K562 (cell line): ENCODE measurements around the gene SESN2. TPM values are rescaled to one million over a fixed set of nuclear protein-coding genes. Genes with fewer than 3 reads are reported as not detected.

ENCODE experiments used
- ADNP ChIP-seq: fragments of 200-800 bp; sonication (Bioruptor generic); IDR thresholded peaks from 2 replicates; pipeline ENCODE4 v1.6.1; 2016; ENCODE audit warnings: missing genetic modification characterization, missing compliant biosample characterization
- C11orf30 ChIP-seq: fragments of 450-650 bp; IDR thresholded peaks from 2 replicates; pipeline ENCODE4 v1.6.1; 2016; ENCODE audit warnings: low read depth, mild to moderate bottlenecking
- DMBX1 ChIP-seq: fragments of 250-450 bp; sonication (Bioruptor Pico); IDR thresholded peaks from 2 replicates; pipeline ENCODE4 v1.8.0; 2022; ENCODE audit warnings: inconsistent platforms, mild to moderate bottlenecking, moderate library complexity, borderline replicate concordance
- ELF2 ChIP-seq: fragments of 250-450 bp; sonication (Bioruptor Pico); IDR thresholded peaks from 2 replicates; pipeline ENCODE4 v1.5.0; 2021; ENCODE audit warnings: mild to moderate bottlenecking
- ESRRA ChIP-seq: fragments of 450-650 bp; IDR thresholded peaks from 2 replicates; pipeline ENCODE4 v1.6.1; 2014; ENCODE audit warnings: low read depth, mild to moderate bottlenecking, moderate library complexity, borderline replicate concordance
- KAT7 ChIP-seq: sonication (generic); formaldehyde crosslinking; IDR thresholded peaks from 2 replicates; pipeline ENCODE4 v1.8.0; 2022; ENCODE audit warnings: missing genetic modification reagents, mild to moderate bottlenecking, borderline replicate concordance
- NFATC3 ChIP-seq: fragments of 450-650 bp; IDR thresholded peaks from 2 replicates; pipeline ENCODE4 v1.6.1; 2017; ENCODE audit warnings: mild to moderate bottlenecking
- NFRKB ChIP-seq: fragments of 450-650 bp; IDR thresholded peaks from 2 replicates; pipeline ENCODE4 v1.6.1; 2016; ENCODE audit warnings: low read depth
- POLR2B ChIP-seq: fragments of 450-650 bp; IDR thresholded peaks from 2 replicates; pipeline ENCODE4 v1.6.1; 2018; ENCODE audit warnings: low read depth; ENCODE audit not compliant: partially characterized antibody
- RBM25 ChIP-seq: fragments of 200-400 bp; formaldehyde crosslinking; IDR thresholded peaks from 2 replicates; pipeline ENCODE4 v1.6.1; 2018; ENCODE audit warnings: low read length, low read depth, moderate library complexity; ENCODE audit not compliant: severe bottlenecking
- XRCC4 ChIP-seq: IDR thresholded peaks from one replicate; pipeline ENCODE4 v1.6.1; 2011; ENCODE audit not compliant: insufficient read depth, insufficient read length; ENCODE audit errors: extremely low read depth
- ZNF274 ChIP-seq: IDR thresholded peaks from 2 replicates; pipeline ENCODE4 v1.6.1; 2011; ENCODE audit warnings: low read depth, mild to moderate bottlenecking, low read length, moderate library complexity, borderline replicate concordance
- ZNF316 ChIP-seq: fragments of 450-650 bp; IDR thresholded peaks from 2 replicates; pipeline ENCODE4 v1.6.1; 2016
- polyA plus RNA-seq, 8 experiments: library from polyadenylated mRNA; depleted of rRNA in 4 of 8; stranded (reverse) in 5 of 8; unstranded in 3 of 8; fragments of >200 nt; fragmentation: Nextera tagmentation in 2 of 8; fragmentation: Illumina TruSeq in 1 of 8; extraction: Ambion mirVana in 2 of 8; extraction: Trizol in 1 of 8; gene quantifications; 2 replicates each; pipeline versions ENCODE4 v1.2.1 to v1.2.3, GENCODE V29; 2011 to 2014; ENCODE audit warnings: inconsistent platforms in 1 of 8, missing spikeins in 1 of 8
- total RNA-seq, 7 experiments: library from RNA; depleted of rRNA in 6 of 7; stranded (reverse); fragments of >200 nt in 6 of 7; fragmentation: Illumina TruSeq in 2 of 7; extraction: Trizol in 2 of 7; gene quantifications; 2 replicates each; pipeline versions ENCODE4 v1.2.1 to v1.2.3, GENCODE V29; 2011 to 2021; ENCODE audit warnings: low replicate concordance in 1 of 7
- TF ChIP-seq, protein P1 (sequence below): sonication (generic); formaldehyde crosslinking; IDR thresholded peaks from 2 replicates; pipeline ENCODE4 v1.8.0; 2022; ENCODE audit warnings: mild to moderate bottlenecking, missing genetic modification reagents
- TF ChIP-seq, protein P2 (sequence below): fragments of 450-650 bp; IDR thresholded peaks from 2 replicates; pipeline ENCODE4 v1.6.1; 2014; ENCODE audit warnings: low read depth, mild to moderate bottlenecking, moderate library complexity, borderline replicate concordance
- TF ChIP-seq, protein P3 (sequence below): fragments of 450-650 bp; conservative IDR thresholded peaks from 2 replicates; pipeline ENCODE4 v1.6.1; 2016; ENCODE audit warnings: missing genetic modification characterization, low read depth, mild to moderate bottlenecking, control low read depth, missing compliant biosample characterization
- TF ChIP-seq, protein P4 (sequence below): fragments of 450-650 bp; formaldehyde crosslinking; IDR thresholded peaks from 2 replicates; pipeline ENCODE4 v1.4.0; 2020; ENCODE audit warnings: mild to moderate bottlenecking, moderate library complexity
- TF ChIP-seq, protein P5 (sequence below): fragments of 450-650 bp; IDR thresholded peaks from 2 replicates; pipeline ENCODE4 v1.6.1; 2016; ENCODE audit warnings: missing biosample characterization, missing genetic modification characterization

SESN2 gene
- total and polyA plus RNA-seq, 9 of the 15 experiments (the other 6 are each of a cell fraction or from before 2014, with no cell fraction given), result 3.7 to 71.3 (median 16.8) TPM

DNA sequence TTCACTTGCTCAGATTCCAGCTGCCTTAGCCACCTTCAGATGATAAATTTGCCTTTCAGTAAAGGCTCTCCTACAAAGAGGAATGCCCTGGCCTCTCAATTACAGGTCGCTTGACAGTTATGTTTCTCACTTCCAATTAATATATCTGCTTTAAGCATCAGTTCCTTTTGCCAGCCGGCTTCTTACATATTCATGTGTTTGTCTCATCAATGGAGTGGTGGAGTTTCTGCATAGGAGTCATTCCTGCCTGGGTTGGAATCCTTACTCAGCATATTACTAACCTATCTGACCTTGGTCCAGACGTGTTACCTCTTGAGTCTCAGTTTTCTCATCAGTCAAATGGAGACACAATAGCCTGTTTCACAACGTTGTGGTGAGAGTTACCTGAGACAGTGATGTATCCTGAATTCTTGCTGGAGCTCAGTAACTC is 9.4 kb upstream of the SESN2 start (continued):
- TF ChIP-seq, protein P1, sequence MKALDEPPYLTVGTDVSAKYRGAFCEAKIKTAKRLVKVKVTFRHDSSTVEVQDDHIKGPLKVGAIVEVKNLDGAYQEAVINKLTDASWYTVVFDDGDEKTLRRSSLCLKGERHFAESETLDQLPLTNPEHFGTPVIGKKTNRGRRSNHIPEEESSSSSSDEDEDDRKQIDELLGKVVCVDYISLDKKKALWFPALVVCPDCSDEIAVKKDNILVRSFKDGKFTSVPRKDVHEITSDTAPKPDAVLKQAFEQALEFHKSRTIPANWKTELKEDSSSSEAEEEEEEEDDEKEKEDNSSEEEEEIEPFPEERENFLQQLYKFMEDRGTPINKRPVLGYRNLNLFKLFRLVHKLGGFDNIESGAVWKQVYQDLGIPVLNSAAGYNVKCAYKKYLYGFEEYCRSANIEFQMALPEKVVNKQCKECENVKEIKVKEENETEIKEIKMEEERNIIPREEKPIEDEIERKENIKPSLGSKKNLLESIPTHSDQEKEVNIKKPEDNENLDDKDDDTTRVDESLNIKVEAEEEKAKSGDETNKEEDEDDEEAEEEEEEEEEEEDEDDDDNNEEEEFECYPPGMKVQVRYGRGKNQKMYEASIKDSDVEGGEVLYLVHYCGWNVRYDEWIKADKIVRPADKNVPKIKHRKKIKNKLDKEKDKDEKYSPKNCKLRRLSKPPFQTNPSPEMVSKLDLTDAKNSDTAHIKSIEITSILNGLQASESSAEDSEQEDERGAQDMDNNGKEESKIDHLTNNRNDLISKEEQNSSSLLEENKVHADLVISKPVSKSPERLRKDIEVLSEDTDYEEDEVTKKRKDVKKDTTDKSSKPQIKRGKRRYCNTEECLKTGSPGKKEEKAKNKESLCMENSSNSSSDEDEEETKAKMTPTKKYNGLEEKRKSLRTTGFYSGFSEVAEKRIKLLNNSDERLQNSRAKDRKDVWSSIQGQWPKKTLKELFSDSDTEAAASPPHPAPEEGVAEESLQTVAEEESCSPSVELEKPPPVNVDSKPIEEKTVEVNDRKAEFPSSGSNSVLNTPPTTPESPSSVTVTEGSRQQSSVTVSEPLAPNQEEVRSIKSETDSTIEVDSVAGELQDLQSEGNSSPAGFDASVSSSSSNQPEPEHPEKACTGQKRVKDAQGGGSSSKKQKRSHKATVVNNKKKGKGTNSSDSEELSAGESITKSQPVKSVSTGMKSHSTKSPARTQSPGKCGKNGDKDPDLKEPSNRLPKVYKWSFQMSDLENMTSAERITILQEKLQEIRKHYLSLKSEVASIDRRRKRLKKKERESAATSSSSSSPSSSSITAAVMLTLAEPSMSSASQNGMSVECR, result no peak
- TF ChIP-seq KAT7 (CRISPR knock-in tag) (no peak), RBM25 (peak; percentile 57), XRCC4 (no peak), NFATC3 (0 out of 2 replicates have a peak, but pooled peaks have one; percentile 15), DMBX1 (CRISPR knock-in tag) (peak; percentile 24; the same call in 1 of the 2 replicates), ZNF316 (peak; percentile 98), NFRKB (peak; percentile 78; the same call in 1 of the 2 replicates), C11orf30 (peak; percentile 97), ESRRA (peak; percentile 95), POLR2B (peak; percentile 0), ADNP (tag) (0 out of 2 replicates have a peak, but pooled peaks have one; percentile 70), ELF2 (CRISPR knock-in tag) (no peak), ZNF274 (no peak)
- TF ChIP-seq, protein P2, sequence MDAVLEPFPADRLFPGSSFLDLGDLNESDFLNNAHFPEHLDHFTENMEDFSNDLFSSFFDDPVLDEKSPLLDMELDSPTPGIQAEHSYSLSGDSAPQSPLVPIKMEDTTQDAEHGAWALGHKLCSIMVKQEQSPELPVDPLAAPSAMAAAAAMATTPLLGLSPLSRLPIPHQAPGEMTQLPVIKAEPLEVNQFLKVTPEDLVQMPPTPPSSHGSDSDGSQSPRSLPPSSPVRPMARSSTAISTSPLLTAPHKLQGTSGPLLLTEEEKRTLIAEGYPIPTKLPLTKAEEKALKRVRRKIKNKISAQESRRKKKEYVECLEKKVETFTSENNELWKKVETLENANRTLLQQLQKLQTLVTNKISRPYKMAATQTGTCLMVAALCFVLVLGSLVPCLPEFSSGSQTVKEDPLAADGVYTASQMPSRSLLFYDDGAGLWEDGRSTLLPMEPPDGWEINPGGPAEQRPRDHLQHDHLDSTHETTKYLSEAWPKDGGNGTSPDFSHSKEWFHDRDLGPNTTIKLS, result 0 out of 2 replicates have a peak, but pooled peaks have one; percentile 12
- TF ChIP-seq, protein P3, sequence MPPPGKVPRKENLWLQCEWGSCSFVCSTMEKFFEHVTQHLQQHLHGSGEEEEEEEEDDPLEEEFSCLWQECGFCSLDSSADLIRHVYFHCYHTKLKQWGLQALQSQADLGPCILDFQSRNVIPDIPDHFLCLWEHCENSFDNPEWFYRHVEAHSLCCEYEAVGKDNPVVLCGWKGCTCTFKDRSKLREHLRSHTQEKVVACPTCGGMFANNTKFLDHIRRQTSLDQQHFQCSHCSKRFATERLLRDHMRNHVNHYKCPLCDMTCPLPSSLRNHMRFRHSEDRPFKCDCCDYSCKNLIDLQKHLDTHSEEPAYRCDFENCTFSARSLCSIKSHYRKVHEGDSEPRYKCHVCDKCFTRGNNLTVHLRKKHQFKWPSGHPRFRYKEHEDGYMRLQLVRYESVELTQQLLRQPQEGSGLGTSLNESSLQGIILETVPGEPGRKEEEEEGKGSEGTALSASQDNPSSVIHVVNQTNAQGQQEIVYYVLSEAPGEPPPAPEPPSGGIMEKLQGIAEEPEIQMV, result 0 out of 2 replicates have a peak, but pooled peaks have one; percentile 45
- TF ChIP-seq, protein P4, sequence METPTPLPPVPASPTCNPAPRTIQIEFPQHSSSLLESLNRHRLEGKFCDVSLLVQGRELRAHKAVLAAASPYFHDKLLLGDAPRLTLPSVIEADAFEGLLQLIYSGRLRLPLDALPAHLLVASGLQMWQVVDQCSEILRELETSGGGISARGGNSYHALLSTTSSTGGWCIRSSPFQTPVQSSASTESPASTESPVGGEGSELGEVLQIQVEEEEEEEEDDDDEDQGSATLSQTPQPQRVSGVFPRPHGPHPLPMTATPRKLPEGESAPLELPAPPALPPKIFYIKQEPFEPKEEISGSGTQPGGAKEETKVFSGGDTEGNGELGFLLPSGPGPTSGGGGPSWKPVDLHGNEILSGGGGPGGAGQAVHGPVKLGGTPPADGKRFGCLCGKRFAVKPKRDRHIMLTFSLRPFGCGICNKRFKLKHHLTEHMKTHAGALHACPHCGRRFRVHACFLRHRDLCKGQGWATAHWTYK (CRISPR knock-in tag), result 0 out of 2 replicates have a peak, but pooled peaks have one; percentile 16
- TF ChIP-seq, protein P5, sequence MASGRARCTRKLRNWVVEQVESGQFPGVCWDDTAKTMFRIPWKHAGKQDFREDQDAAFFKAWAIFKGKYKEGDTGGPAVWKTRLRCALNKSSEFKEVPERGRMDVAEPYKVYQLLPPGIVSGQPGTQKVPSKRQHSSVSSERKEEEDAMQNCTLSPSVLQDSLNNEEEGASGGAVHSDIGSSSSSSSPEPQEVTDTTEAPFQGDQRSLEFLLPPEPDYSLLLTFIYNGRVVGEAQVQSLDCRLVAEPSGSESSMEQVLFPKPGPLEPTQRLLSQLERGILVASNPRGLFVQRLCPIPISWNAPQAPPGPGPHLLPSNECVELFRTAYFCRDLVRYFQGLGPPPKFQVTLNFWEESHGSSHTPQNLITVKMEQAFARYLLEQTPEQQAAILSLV, result peak; percentile 47; the same call in 1 of the 2 replicates
